ENCODE measurements around the gene DOCK11. TPM values are rescaled to one million over a fixed set of nuclear protein-coding genes. Genes with fewer than 3 reads are reported as not detected.

The DOCK11 gene
- total and polyA plus RNA-seq, 10 of the 15 experiments (the other 5 are each of a cell fraction or from before 2014, with no cell fraction given) = 16.3 to 30.7 (median 19.8) TPM

- TF ChIP-seq ZZZ3 (IDR thresholded peaks at IDR 0.05; ENCODE audit: control insufficient read depth, insufficient read length, low read depth) (no peak), MTA2 (IDR thresholded peaks at IDR 0.05; ENCODE audit: low read depth) (no peak), BMI1 (IDR thresholded peaks at IDR 0.05; ENCODE audit: borderline replicate concordance) (no peak)
Observed at GRCh38 chrX:118508221-118508620, 12.6 kb downstream of the DOCK11 start (continued).

- Histone ChIP-seq H3K27me3 (replicated peaks in 1 of 2; ENCODE audit: control insufficient read depth in 2 of 2, insufficient read depth in 2 of 2, low read length in 1 of 2) (no peaks in the 10 kb centered on the region), H3K4me1 (ENCODE audit: control insufficient read depth, insufficient read depth, low read length) (peaks cover 2% of the 10 kb centered on the region; the same call in 1 of the 2 replicates), H2AFZ (ENCODE audit: control insufficient read depth, low read depth, low read length) (no peak overlapping the region), H3K9ac (ENCODE audit: control insufficient read depth, insufficient read depth, low read length) (no peak overlapping the region), H3K4me2 (ENCODE audit: control insufficient read depth, insufficient read depth) (no peak overlapping the region), H3K27ac (ENCODE audit: control insufficient read depth, insufficient read depth) (no peak overlapping the region), H3K9me3 (replicated peaks; ENCODE audit: control insufficient read depth, insufficient read depth, low read length) (no peaks in the 10 kb centered on the region; the same call in 2 of the 3 replicates), H3K4me3 (no peak overlapping the region), H3K79me2 (ENCODE audit: control insufficient read depth, insufficient read depth, low read length) (peaks cover 2% of the 10 kb centered on the region), H3K36me3 (ENCODE audit: control insufficient read depth in 2 of 2, insufficient read depth in 2 of 2, low read length in 1 of 2) (no peaks in the 10 kb centered on the region), H4K20me1 (ENCODE audit: control insufficient read depth, insufficient read depth) (no peaks in the 10 kb centered on the region)
- ChIA-PET POLR2A (no interaction called here), RAD21 (ENCODE audit: unreplicated experiment) (no interaction called here), CTCF (interaction anchor here (0.6 to 1.8 kb wide), 2 partner anchors 11 to 23 kb away, joined by 3 read pairs; no protein-coding TSS in a partner anchor), SMC1A (ENCODE audit: uncharacterized antibody, unreplicated experiment) (interaction anchor here (0.9 kb wide), 1 partner anchor 9 kb away, joined by 3 read pairs; no protein-coding TSS in a partner anchor)
- WGBS (ENCODE audit: insufficient coverage, insufficient replicate concordance, low lambda C conversion rate, missing lambda C conversion rate) = 62% methylated on average over 6 of the region's 6 CpGs
- in situ Hi-C loops (cut with MboI) (no loop called here), intact Hi-C loops (cut with micrococcal nuclease; ENCODE audit: unreplicated experiment) (no loop called here)
- ATAC-seq = no peak
- no peak for FAIRE-seq
- DNase-seq (ENCODE audit: low read depth, low spot score) = no peak
- TF ChIP-seq, protein P1, sequence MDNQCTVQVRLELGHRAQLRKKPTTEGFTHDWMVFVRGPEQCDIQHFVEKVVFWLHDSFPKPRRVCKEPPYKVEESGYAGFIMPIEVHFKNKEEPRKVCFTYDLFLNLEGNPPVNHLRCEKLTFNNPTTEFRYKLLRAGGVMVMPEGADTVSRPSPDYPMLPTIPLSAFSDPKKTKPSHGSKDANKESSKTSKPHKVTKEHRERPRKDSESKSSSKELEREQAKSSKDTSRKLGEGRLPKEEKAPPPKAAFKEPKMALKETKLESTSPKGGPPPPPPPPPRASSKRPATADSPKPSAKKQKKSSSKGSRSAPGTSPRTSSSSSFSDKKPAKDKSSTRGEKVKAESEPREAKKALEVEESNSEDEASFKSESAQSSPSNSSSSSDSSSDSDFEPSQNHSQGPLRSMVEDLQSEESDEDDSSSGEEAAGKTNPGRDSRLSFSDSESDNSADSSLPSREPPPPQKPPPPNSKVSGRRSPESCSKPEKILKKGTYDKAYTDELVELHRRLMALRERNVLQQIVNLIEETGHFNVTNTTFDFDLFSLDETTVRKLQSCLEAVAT (IDR thresholded peaks at IDR 0.05) = no peak
- TF ChIP-seq RELA (IDR thresholded peaks at IDR 0.05; ENCODE audit: borderline replicate concordance, partially characterized antibody) (no peak), NRF1 (conservative IDR thresholded peaks at IDR 0.05; ENCODE audit: low read depth, low read length) (no peak)
- no TSS peak for BruUV-seq (replicated peaks)
Observed at GRCh38 chrX:118508635-118509034, 13.0 kb downstream of the DOCK11 start.
